Upper lobe of left lung (tissue), 6 donors: ENCODE results near the gene SRCIN1. TPM values are rescaled to one million over a fixed set of nuclear protein-coding genes. Genes with fewer than 3 reads are reported as not detected.
"Not testable (repeated sequence)": the region's sequence is repeated elsewhere in the genome, so short reads cannot be mapped to it uniquely, and the experiment has no call there.

Experiments used
- ATAC-seq, 2 donors: fragments of 200-7000 bp; cut with Tn5 transposase; one replicate each; pipeline ENCODE4 v1.9.1; 2022; ENCODE audit warnings: mild to moderate bottlenecking in 2 of 2, moderate library complexity in 2 of 2; ENCODE audit not compliant: low FRiP score in 2 of 2
- DNase-seq, 2 donors: peaks; one replicate each; pipeline ENCODE4 v3.0.0-alpha.2; 2019 to 2020
- H3K27ac ChIP-seq, 4 donors: fragments of 200-600 bp; sonication (generic); one replicate each; pipeline ENCODE4 v1.5.1; 2016 to 2019
- H3K27me3 ChIP-seq, 4 donors: fragments of 200-600 bp; sonication (generic); one replicate each; pipeline ENCODE4 v1.5.1; 2017 to 2019
- H3K36me3 ChIP-seq, 4 donors: fragments of 200-600 bp; sonication (generic); one replicate each; pipeline ENCODE4 v1.5.1; 2016 to 2019
- H3K4me1 ChIP-seq, 4 donors: fragments of 200-600 bp; sonication (generic); one replicate each; pipeline ENCODE4 v1.5.1; 2018 to 2019
- H3K4me3 ChIP-seq, 4 donors: fragments of 200-600 bp; sonication (generic); one replicate each; pipeline ENCODE4 v1.5.1; 2017 to 2019; ENCODE audit warnings: mild to moderate bottlenecking in 2 of 4, moderate library complexity in 1 of 4
- H3K9me3 ChIP-seq, 4 donors: fragments of 200-600 bp; sonication (generic); one replicate each; pipeline ENCODE4 v1.5.1; 2018 to 2019
- CTCF ChIP-seq, 6 experiments: fragments of 450-650 bp in 4 of 6; fragments of 200-600 bp in 2 of 6; sonication (generic) in 2 of 6; IDR thresholded peaks; one replicate each; pipeline ENCODE4 v1.5.1; 2016 to 2019; ENCODE audit warnings: antibody characterized with exemption in 6 of 6
- EP300 ChIP-seq, 4 donors: sonication (generic); formaldehyde crosslinking; IDR thresholded peaks; one replicate each; pipeline ENCODE4 v1.5.1; 2017; ENCODE audit warnings: antibody characterized with exemption in 4 of 4, control low read depth in 2 of 4
- POLR2A ChIP-seq, 4 donors: fragments of 450-650 bp; IDR thresholded peaks; one replicate each; pipeline ENCODE4 v1.5.1; 2016 to 2017; ENCODE audit warnings: antibody characterized with exemption in 4 of 4, mild to moderate bottlenecking in 2 of 4
- POLR2AphosphoS5 ChIP-seq, 2 donors: sonication (generic); formaldehyde crosslinking; IDR thresholded peaks; one replicate each; pipeline ENCODE4 v1.5.1; 2017; ENCODE audit warnings: antibody characterized with exemption in 2 of 2
- WGBS, 2 donors: methylation state at CpG; one replicate each; pipeline ENCODE4 v1.1.5; 2017 to 2018; 5-methylcytosine and 5-hydroxymethylcytosine counted together
- total RNA-seq, 6 donors: library from RNA; depleted of rRNA in 4 of 6; stranded (reverse); fragments of >200 nt in 4 of 6; gene quantifications; one replicate each; pipeline versions ENCODE4 v1.1.0 to v1.2.1, GENCODE V29; 2016 to 2021
- donor health status: DM: no; HTN: no; CAD: no; lungs with moderate emphysema.
- donor health status: DM: no; HTN: yes; CAD: no; lungs with severe emphysema.

The SRCIN1 gene
- total RNA-seq, 6 donors from 2014 or later = 1.6 to 16.6 (median 5.6) TPM

DNA sequence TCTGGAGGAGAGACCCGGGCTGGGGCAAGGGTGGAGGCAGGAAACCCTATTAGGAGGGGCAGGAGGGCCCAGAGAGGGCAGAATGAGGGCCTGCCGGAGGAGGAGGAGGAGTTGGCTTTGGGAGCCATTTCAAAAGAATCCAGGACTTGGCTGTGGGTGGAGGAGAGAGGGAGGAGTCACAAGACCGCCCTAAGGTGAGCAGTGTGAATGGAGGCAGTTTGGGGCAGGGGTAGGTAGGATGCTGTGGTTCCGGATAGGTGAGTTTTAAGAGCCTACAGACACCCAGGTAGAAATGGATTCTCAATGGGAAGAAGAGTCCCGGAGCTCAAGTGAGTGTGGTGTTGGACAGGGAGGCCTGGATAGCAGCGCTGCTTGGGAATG, 97.2 kb downstream of the SRCIN1 start:
- Histone ChIP-seq H3K9me3 (no peaks in the 10 kb centered on the region), H3K27ac (no peak overlapping the region), H3K36me3 (peaks cover 0 to 58% (median 23%) of the 10 kb centered on the region in 4 donors), H3K4me1 (peaks cover 0 to 19% (median 5%) of the 10 kb centered on the region in 4 donors), H3K27me3 (peaks cover 0 to 5% (median 2%) of the 10 kb centered on the region in 4 donors), H3K4me3 (no peak overlapping the region)
- WGBS, 2 donors = 86 to 93% methylated on average over 6 of the region's 6 CpGs
- no peak for TF ChIP-seq CTCF (IDR thresholded peaks at IDR 0.05)
- TF ChIP-seq POLR2A (IDR thresholded peaks at IDR 0.05) = no peak
- no peak for TF ChIP-seq EP300 (IDR thresholded peaks at IDR 0.05)
- no peak for TF ChIP-seq POLR2AphosphoS5 (IDR thresholded peaks at IDR 0.05)
- DNase-seq (no peak), ATAC-seq (no peak)

GRCh38 chr17:38507921-38508569, 97.7 kb downstream of the SRCIN1 start:
- 84% methylated on average over 3 of the region's 3 CpGs for WGBS, 2 donors
- H3K4me3 ChIP-seq = no peak overlapping the region
- peaks cover 0 to 63% (median 26%) of the 10 kb centered on the region in 4 donors for H3K36me3 ChIP-seq
- H3K4me1 ChIP-seq = peaks cover 0 to 19% (median 5%) of the 10 kb centered on the region in 4 donors
- DNase-seq = no peak
- H3K27ac ChIP-seq = no peak overlapping the region
- H3K27me3 ChIP-seq = peaks cover 0 to 5% (median 2%) of the 10 kb centered on the region in 4 donors
- TF ChIP-seq CTCF (IDR thresholded peaks at IDR 0.05) (no peak), EP300 (IDR thresholded peaks at IDR 0.05) (no peak), POLR2AphosphoS5 (IDR thresholded peaks at IDR 0.05) (no peak), POLR2A (IDR thresholded peaks at IDR 0.05) (no peak)
- no peak for ATAC-seq
- no peaks in the 10 kb centered on the region for H3K9me3 ChIP-seq

GRCh38 chr17:38507436-38507835, 98.3 kb downstream of the SRCIN1 start:
- H3K36me3 ChIP-seq = peaks cover 0 to 69% (median 32%) of the 10 kb centered on the region in 4 donors
- H3K27me3 ChIP-seq = peaks cover 0 to 5% (median 2%) of the 10 kb centered on the region in 4 donors
- DNase-seq (no peak), ATAC-seq (no peak)
- H3K27ac ChIP-seq = no peak overlapping the region
- H3K4me3 ChIP-seq = no peak overlapping the region
- 75 to 86% methylated on average over 3 of the region's 3 CpGs for WGBS, 2 donors
- peaks cover 0 to 19% (median 5%) of the 10 kb centered on the region in 4 donors for H3K4me1 ChIP-seq
- H3K9me3 ChIP-seq = no peaks in the 10 kb centered on the region
- TF ChIP-seq POLR2AphosphoS5 (IDR thresholded peaks at IDR 0.05) (no peak), POLR2A (IDR thresholded peaks at IDR 0.05) (no peak), EP300 (IDR thresholded peaks at IDR 0.05) (no peak), CTCF (IDR thresholded peaks at IDR 0.05) (no peak)

- no peak for DNase-seq
- H3K36me3 ChIP-seq = peaks cover 0 to 81% (median 36%) of the 10 kb centered on the region in 4 donors
- no peak for ATAC-seq
Observed at GRCh38 chr17:38504216-38504615, 101.5 kb downstream of the SRCIN1 start.

GRCh38 chr17:38503286-38503913, 102.4 kb downstream of the SRCIN1 start:
- not testable (repeated sequence) for H3K27ac ChIP-seq, H3K27me3 ChIP-seq, ATAC-seq, H3K4me1 ChIP-seq, H3K9me3 ChIP-seq, DNase-seq, H3K4me3 ChIP-seq
- H3K36me3 ChIP-seq = peaks cover 0 to 87% (median 41%) of the 10 kb centered on the region in 4 donors
- 91 to 93% methylated on average over 11 to 15 of the region's 15 CpGs for whole genome bisulfite sequencing, 2 donors

More at GRCh38 chr17:38504216-38504615, 101.5 kb downstream of the SRCIN1 start:
- TF ChIP-seq CTCF (IDR thresholded peaks at IDR 0.05) (no peak), EP300 (IDR thresholded peaks at IDR 0.05) (no peak), POLR2A (IDR thresholded peaks at IDR 0.05) (no peak), POLR2AphosphoS5 (IDR thresholded peaks at IDR 0.05) (no peak)
- no peaks in the 10 kb centered on the region for H3K27me3 ChIP-seq
- H3K27ac ChIP-seq = no peak overlapping the region
- peaks cover 0 to 2% (median 0%) of the 10 kb centered on the region in 4 donors for H3K4me1 ChIP-seq
- no peak overlapping the region for H3K4me3 ChIP-seq
- 89 to 95% methylated on average over 13 to 14 of the region's 14 CpGs for WGBS, 2 donors
- H3K9me3 ChIP-seq = no peaks in the 10 kb centered on the region

DNA sequence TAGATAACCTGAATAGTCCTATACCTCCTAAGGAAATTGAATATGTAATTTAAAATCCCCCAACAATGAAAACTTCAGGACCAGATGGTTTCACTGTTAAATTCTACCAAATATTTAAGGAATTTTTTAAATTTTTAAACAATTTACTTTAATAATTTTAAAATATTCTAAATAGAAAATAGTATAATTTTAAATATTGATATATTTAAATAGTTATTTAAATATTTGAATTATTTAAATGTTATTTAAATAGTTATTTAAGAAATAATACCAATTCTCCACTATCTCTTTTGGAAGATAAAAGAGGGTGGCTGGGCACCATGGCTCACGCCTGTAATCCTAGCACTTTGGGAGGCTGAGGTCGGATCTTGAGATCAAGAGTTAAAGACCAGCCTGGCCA, 104.0 kb downstream of the SRCIN1 start:
- H3K4me1 ChIP-seq, H3K4me3 ChIP-seq, H3K27ac ChIP-seq, ATAC-seq, H3K27me3 ChIP-seq, H3K9me3 ChIP-seq, DNase-seq: not testable (repeated sequence)
- H3K36me3 ChIP-seq = peaks cover 0 to 85% (median 47%) of the 10 kb centered on the region in 4 donors
- 94 to 95% methylated on average over 2 of the region's 2 CpGs for WGBS, 2 donors

- WGBS, 2 donors = 90 to 91% methylated on average over 9 to 10 of the region's 10 CpGs
- ATAC-seq, H3K27me3 ChIP-seq, DNase-seq, H3K27ac ChIP-seq, H3K9me3 ChIP-seq, H3K4me3 ChIP-seq, H3K4me1 ChIP-seq: not testable (repeated sequence)
- H3K36me3 ChIP-seq = peaks cover 0 to 81% (median 36%) of the 10 kb centered on the region in 4 donors
Observed at GRCh38 chr17:38499230-38499629, 106.5 kb downstream of the SRCIN1 start.
